GM19351 (cell line): Measurements from ENCODE around the gene ARID1A.

Experiments
- ATAC-seq: cut with Tn5 transposase; IDR thresholded peaks from one replicate; pipeline ENCODE4 v1.9.1; 2021; ENCODE audit warnings: mild to moderate bottlenecking, moderate library complexity; ENCODE audit not compliant: unreplicated experiment

The ARID1A gene

DNA sequence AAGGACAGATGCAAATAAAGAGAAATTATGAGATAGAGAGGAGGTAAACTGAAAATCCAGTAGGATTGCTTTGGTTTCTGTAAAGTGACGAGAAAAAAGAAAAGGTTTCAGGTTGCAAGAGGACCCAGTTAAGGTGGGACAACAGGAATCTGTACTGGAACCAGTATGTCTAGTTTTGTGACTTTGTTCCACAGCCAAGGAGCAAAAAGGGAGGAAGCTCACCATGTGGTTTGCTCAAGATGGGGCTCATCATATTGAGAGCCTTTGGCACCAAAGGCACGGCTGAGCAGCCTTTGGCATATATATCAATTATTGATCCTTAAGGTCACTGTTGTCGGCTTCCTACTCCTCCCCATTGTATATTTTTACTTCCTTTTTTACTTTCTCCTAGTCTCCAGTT is 128.9 kb downstream of the ARID1A start:
- no peak for ATAC-seq

DNA sequence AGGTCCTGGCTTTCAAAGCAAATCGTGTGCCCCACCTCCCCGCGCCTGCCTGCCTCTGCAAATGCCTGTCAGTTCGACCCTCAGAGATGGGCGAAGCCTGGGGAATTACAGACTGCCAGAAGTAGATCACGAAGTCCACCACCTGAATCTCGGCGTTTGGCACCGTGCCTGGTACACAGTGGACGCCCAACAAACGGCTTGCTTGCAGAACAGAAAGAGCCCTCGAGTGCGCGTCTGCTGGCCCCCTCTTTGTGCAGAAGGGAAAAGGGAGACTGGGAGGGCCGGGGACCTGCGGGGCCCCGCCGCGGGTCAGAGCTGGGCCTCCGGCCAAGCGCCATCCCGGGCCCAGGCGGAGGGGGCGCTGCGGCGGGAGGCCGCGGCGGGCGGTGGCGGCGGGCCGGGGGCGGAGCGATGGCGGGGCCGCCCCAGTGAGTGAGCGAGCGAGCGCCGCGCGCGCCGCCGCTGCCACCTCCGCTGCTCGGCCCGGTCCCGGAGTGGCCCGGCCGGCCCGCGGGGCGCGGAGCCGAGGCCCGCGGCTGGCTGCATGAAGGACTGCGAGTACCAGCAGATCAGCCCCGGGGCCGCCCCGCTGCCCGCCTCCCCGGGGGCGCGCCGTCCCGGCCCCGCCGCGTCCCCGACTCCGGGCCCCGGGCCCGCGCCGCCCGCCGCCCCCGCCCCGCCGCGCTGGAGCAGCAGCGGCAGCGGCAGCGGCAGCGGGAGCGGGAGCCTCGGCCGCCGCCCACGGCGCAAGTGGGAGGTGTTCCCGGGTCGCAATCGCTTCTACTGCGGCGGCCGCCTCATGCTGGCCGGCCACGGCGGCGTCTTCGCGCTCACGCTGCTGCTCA is 130.7 kb downstream of the ARID1A start, which contains the start of gene ZDHHC18:
Gene ZDHHC18, plus strand, starts transcription at position 428 of the 845 bp plus-strand sequence. Its CDS starts 117 bp downstream, at position 545.
- peak; percentile 69 for ATAC-seq

DNA sequence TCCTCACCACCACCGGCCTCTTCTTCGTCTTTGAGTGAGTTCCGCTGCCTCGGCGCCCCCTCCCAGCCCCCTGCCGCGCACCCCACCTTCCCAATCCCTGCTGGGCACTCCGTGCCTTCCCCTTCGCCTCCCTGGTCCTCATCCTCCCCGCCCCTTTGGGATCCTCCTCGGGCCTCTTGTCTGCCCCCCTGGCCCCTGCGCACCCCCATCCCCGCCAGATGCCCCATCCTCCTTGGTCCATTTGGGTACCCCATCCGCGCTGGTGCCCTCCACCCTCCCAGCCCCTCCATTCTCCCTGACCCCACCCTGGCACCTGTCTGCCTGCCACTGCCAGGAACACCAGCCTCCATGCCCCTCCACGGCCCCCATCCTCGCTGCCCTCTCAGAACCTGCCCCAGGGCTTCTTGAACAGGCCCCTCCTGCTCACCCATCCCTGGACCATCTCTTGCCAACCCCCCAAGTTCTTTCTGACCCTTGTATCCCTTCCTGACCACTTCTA is 131.3 kb downstream of the ARID1A start:
- ATAC-seq, result no peak

DNA sequence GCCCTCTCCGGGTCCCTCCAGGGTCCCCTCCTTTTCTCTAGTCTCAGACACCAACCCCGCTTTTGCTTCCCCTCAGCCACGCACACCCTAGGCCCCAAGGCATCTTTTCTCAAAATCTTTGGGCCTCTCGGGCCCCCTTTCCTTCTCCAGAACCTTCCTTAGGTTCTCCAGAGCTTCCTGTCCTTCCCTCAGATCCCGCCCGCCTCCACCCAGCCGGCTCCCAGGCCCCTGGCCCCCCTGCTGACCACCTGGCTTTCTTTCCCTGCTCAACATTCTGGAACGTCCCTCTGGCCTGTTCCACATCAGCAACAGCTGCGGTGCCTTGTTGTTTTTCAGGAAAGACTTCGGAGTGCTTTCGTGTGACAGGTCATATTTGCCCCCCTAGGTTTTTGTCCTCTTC is 131.8 kb downstream of the ARID1A start:
- ATAC-seq, result no peak

DNA sequence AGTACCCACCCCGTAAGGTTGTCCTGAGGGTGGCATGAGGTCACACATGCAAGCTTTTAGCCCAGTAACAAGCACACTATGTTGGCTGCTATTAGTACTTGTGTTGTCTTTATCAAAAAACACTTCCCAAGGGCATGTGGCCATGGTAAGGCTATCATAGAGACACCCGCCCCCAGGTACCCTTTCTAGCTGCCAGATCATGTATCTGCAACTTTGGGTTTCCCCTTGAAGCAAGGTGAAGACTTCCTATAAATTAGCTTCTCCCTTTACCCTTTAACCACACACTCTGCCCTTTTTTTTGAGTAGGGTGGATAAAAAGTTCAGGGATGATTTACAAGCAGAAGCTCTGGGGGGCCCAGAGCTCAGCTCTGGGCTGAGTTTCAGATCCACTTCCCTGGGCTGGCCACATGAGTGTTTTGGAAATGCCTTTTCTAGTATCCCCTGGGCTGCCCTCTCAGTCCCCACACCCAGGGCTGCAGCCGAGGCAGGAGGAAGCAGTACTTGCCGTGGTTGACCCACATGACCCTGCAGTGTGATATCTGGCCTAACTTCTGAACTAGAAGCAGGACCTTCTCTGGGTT is 132.7 kb downstream of the ARID1A start:
- no peak for ATAC-seq

DNA sequence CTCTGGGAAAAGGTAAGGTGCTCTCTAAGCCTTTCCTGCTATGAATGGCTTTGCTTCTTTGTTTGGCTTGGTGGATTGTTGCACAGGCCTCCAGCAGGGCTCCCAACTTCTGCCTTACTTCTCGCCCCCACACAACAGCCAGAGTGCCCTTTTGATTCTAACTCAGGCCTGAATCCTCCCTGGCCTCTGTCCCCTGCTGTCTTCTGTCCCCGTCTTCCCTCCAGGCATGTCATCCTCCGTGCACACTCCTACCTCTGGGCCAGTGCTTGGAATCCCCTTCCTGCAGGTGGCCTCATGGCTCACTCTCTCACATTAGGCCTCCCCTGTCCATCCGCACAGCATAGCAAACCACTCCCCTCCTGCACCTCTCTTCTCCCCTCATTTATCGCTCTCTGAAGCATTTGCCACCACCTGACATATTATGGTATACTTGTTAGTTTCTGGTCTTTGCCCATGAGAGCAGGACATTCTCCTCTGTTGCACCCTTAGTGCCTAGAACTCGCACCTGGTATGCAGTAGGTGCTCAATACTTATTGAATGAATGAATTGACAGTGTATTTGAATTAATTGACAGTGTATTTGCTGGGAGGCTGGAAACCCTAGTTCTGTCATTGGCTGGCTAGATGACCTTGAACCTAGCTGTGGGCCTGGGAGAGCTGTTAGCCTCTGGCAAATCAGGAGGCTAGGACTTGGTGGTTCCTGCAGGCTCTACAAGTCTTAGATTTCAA is 133.5 kb downstream of the ARID1A start:
- ATAC-seq, result no peak

DNA sequence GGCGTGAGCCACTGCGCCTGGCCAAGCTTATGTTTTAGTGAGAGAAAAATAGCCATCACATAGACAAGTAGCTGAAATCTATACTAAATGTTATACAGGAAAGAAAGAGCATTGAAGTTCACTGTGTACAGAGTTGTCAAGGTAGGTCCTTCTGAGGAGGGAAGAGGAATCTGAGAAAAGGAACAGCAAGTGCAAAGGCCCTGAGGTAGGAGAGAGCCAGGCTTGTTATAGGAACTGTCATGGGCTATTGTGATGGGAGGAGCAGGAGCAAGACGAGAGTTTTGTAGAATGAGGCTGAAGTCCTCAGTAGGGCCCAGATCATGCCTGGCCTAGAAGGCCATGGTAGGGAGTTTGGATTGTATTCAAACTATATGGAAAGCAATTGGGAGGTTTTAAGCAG is 135.2 kb downstream of the ARID1A start:
- ATAC-seq, result no peak
